ENCODE measurements around the gene SPC24. TPM values are rescaled to one million over a fixed set of nuclear protein-coding genes. Genes with fewer than 3 reads are reported as not detected.
"Not testable (repeated sequence)": the region's sequence is repeated elsewhere in the genome, so short reads cannot be mapped to it uniquely, and the experiment has no call there.

Gene SPC24
- total RNA-seq, 1 donor from 2014 or later: 3.2 TPM

- H4K20me1 ChIP-seq (ENCODE audit: insufficient read depth, low read length): peaks cover 55% of the 10 kb centered on the region
- DNase-seq (ENCODE audit: low read depth) (peak; percentile 19), FAIRE-seq (no peak)
- H3K9me3 ChIP-seq (ENCODE audit: insufficient read depth, low read depth, low read length): no peaks in the 10 kb centered on the region
- Mint-ChIP-seq H3K36me3 (ENCODE audit: low read depth, unreplicated experiment) (peaks cover 8% of the 10 kb centered on the region), H3K27ac (ENCODE audit: unreplicated experiment) (no peak overlapping the region), H3K4me1 (ENCODE audit: low read depth, unreplicated experiment) (peaks cover under 1% of the 10 kb centered on the region), H3K9me3 (ENCODE audit: unreplicated experiment) (no peaks in the 10 kb centered on the region), H3K27me3 (ENCODE audit: low read depth, unreplicated experiment) (no peaks in the 10 kb centered on the region), H3K4me3 (ENCODE audit: unreplicated experiment) (no peak overlapping the region)
- H3K36me3 ChIP-seq (ENCODE audit: insufficient read depth, low read length): peaks cover 35% of the 10 kb centered on the region
- no peaks in the 10 kb centered on the region for H3K4me1 ChIP-seq (ENCODE audit: insufficient read depth, low read length)
- H3K4me3 ChIP-seq (ENCODE audit: insufficient read depth, low read depth, low read length): no peak overlapping the region
- H3K4me2 ChIP-seq (ENCODE audit: low read length): no peak overlapping the region
- no peak overlapping the region for H3K9ac ChIP-seq (ENCODE audit: low read length)
- H3K27me3 ChIP-seq (ENCODE audit: insufficient read depth, low read length): no peaks in the 10 kb centered on the region
- no peak overlapping the region for H2AFZ ChIP-seq (ENCODE audit: low read depth, low read length)
- TF ChIP-seq CTCF (IDR thresholded peaks at IDR 0.05; ENCODE audit: insufficient read depth, low read depth, low read length): peak; percentile 64
- TF ChIP-seq EZH2 (IDR thresholded peaks at IDR 0.05; ENCODE audit: insufficient read depth, low read length): no peak
- H3K79me2 ChIP-seq (ENCODE audit: insufficient read depth, low read length): no peaks in the 10 kb centered on the region
- H3K27ac ChIP-seq (ENCODE audit: low read depth, low read length): no peak overlapping the region
Observed at GRCh38 chr19:11125994-11126685, 29.4 kb downstream of the SPC24 start.

GRCh38 chr19:11124157-11124556, 31.4 kb downstream of the SPC24 start:
- H3K79me2 ChIP-seq (ENCODE audit: insufficient read depth, low read length); FAIRE-seq: not testable (repeated sequence)

GRCh38 chr19:11123114-11123513, 32.5 kb downstream of the SPC24 start:
- no peaks in the 10 kb centered on the region for H3K79me2 ChIP-seq (ENCODE audit: insufficient read depth, low read length)
- H3K4me3 ChIP-seq (ENCODE audit: insufficient read depth, low read depth, low read length): no peak overlapping the region
- H3K4me1 ChIP-seq (ENCODE audit: insufficient read depth, low read length): no peaks in the 10 kb centered on the region
- TF ChIP-seq CTCF (IDR thresholded peaks at IDR 0.05; ENCODE audit: insufficient read depth, low read depth, low read length) (no peak), EZH2 (IDR thresholded peaks at IDR 0.05; ENCODE audit: insufficient read depth, low read length) (no peak)
- H3K9ac ChIP-seq (ENCODE audit: low read length): no peak overlapping the region
- Mint-ChIP-seq H3K4me1 (ENCODE audit: low read depth, unreplicated experiment) (peaks cover 2% of the 10 kb centered on the region), H3K27ac (ENCODE audit: unreplicated experiment) (no peak overlapping the region), H3K9me3 (ENCODE audit: unreplicated experiment) (no peaks in the 10 kb centered on the region), H3K4me3 (ENCODE audit: unreplicated experiment) (no peak overlapping the region), H3K36me3 (ENCODE audit: low read depth, unreplicated experiment) (peaks cover 12% of the 10 kb centered on the region), H3K27me3 (ENCODE audit: low read depth, unreplicated experiment) (no peaks in the 10 kb centered on the region)
- H2AFZ ChIP-seq (ENCODE audit: low read depth, low read length): no peak overlapping the region
- no peaks in the 10 kb centered on the region for H3K27me3 ChIP-seq (ENCODE audit: insufficient read depth, low read length)
- no peak overlapping the region for H3K4me2 ChIP-seq (ENCODE audit: low read length)
- no peaks in the 10 kb centered on the region for H3K9me3 ChIP-seq (ENCODE audit: insufficient read depth, low read depth, low read length)
- FAIRE-seq: no peak
- DNase-seq (ENCODE audit: low read depth): no peak
- peaks cover 57% of the 10 kb centered on the region for H4K20me1 ChIP-seq (ENCODE audit: insufficient read depth, low read length)
- peaks cover 46% of the 10 kb centered on the region for H3K36me3 ChIP-seq (ENCODE audit: insufficient read depth, low read length)
- no peak overlapping the region for H3K27ac ChIP-seq (ENCODE audit: low read depth, low read length)

More at GRCh38 chr19:11124157-11124556, 31.4 kb downstream of the SPC24 start:
- H3K27ac Mint-ChIP-seq (ENCODE audit: unreplicated experiment); H2AFZ ChIP-seq (ENCODE audit: low read depth, low read length); H3K27me3 Mint-ChIP-seq (ENCODE audit: low read depth, unreplicated experiment); H3K27ac ChIP-seq (ENCODE audit: low read depth, low read length); H3K4me1 ChIP-seq (ENCODE audit: insufficient read depth, low read length); DNase-seq (ENCODE audit: low read depth); H3K4me3 Mint-ChIP-seq (ENCODE audit: unreplicated experiment); H3K9me3 ChIP-seq (ENCODE audit: insufficient read depth, low read depth, low read length); H3K27me3 ChIP-seq (ENCODE audit: insufficient read depth, low read length); H3K4me3 ChIP-seq (ENCODE audit: insufficient read depth, low read depth, low read length); H3K9ac ChIP-seq (ENCODE audit: low read length); H3K4me1 Mint-ChIP-seq (ENCODE audit: low read depth, unreplicated experiment); H3K4me2 ChIP-seq (ENCODE audit: low read length); H3K9me3 Mint-ChIP-seq (ENCODE audit: unreplicated experiment): not testable (repeated sequence)
- Histone ChIP-seq H3K36me3 (ENCODE audit: insufficient read depth, low read length) (peaks cover 43% of the 10 kb centered on the region), H4K20me1 (ENCODE audit: insufficient read depth, low read length) (peaks cover 54% of the 10 kb centered on the region)
- peaks cover 12% of the 10 kb centered on the region for H3K36me3 Mint-ChIP-seq (ENCODE audit: low read depth, unreplicated experiment)

GRCh38 chr19:11121963-11122362, 33.6 kb downstream of the SPC24 start:
- Histone ChIP-seq H4K20me1 (ENCODE audit: insufficient read depth, low read length) (peaks cover 57% of the 10 kb centered on the region), H3K36me3 (ENCODE audit: insufficient read depth, low read length) (peaks cover 52% of the 10 kb centered on the region)
- FAIRE-seq; H3K4me1 ChIP-seq (ENCODE audit: insufficient read depth, low read length); H3K79me2 ChIP-seq (ENCODE audit: insufficient read depth, low read length); H3K4me2 ChIP-seq (ENCODE audit: low read length); H3K4me1 Mint-ChIP-seq (ENCODE audit: low read depth, unreplicated experiment); H3K27ac ChIP-seq (ENCODE audit: low read depth, low read length); H3K9ac ChIP-seq (ENCODE audit: low read length); H3K4me3 ChIP-seq (ENCODE audit: insufficient read depth, low read depth, low read length); H3K4me3 Mint-ChIP-seq (ENCODE audit: unreplicated experiment); H3K9me3 ChIP-seq (ENCODE audit: insufficient read depth, low read depth, low read length); DNase-seq (ENCODE audit: low read depth); H3K27ac Mint-ChIP-seq (ENCODE audit: unreplicated experiment); H3K27me3 ChIP-seq (ENCODE audit: insufficient read depth, low read length); H3K9me3 Mint-ChIP-seq (ENCODE audit: unreplicated experiment); H2AFZ ChIP-seq (ENCODE audit: low read depth, low read length); H3K27me3 Mint-ChIP-seq (ENCODE audit: low read depth, unreplicated experiment): not testable (repeated sequence)
- H3K36me3 Mint-ChIP-seq (ENCODE audit: low read depth, unreplicated experiment): peaks cover 12% of the 10 kb centered on the region
